Psoas muscle (tissue), 8 donors: ENCODE data around the gene IL17RC. TPM values are rescaled to one million over a fixed set of nuclear protein-coding genes. Genes with fewer than 3 reads are reported as not detected.

Experiments used
- ATAC-seq, 4 donors: fragments of 200-7000 bp; cut with Tn5 transposase; one replicate each; pipeline ENCODE4 v1.9.1; 2020; ENCODE audit warnings: moderate library complexity in 3 of 4, mild to moderate bottlenecking in 2 of 4
- DNase-seq, 2 donors: peaks; one replicate each; pipeline ENCODE4 v3.0.0-alpha.2; 2020
- H3K27ac ChIP-seq: fragments of 200-600 bp; one replicate; pipeline ENCODE4 v1.8.0; 2022
- H3K27me3 ChIP-seq, 3 donors: fragments of 200-600 bp in 1 of 3; one replicate each; pipeline versions ENCODE4 v1.6.1 to v1.8.0; 2013 to 2022; ENCODE audit warnings: low read length in 2 of 3, mild to moderate bottlenecking in 2 of 3, moderate library complexity in 1 of 3; ENCODE audit not compliant: insufficient read depth in 3 of 3
- H3K36me3 ChIP-seq, 2 donors: fragments of 200-600 bp in 1 of 2; one replicate each; pipeline versions ENCODE4 v1.6.1 to v1.8.0; 2013 to 2022; ENCODE audit warnings: low read depth in 1 of 2, mild to moderate bottlenecking in 1 of 2, moderate library complexity in 1 of 2; ENCODE audit not compliant: insufficient read depth in 1 of 2
- H3K4me1 ChIP-seq: fragments of 200-600 bp; one replicate; pipeline ENCODE4 v1.8.0; 2022
- H3K4me3 ChIP-seq: fragments of 200-600 bp; one replicate; pipeline ENCODE4 v1.8.0; 2022; ENCODE audit warnings: mild to moderate bottlenecking
- H3K9me3 ChIP-seq: fragments of 200-600 bp; one replicate; pipeline ENCODE4 v1.8.0; 2022
- CTCF ChIP-seq: fragments of 200-600 bp; IDR thresholded peaks from one replicate; pipeline ENCODE4 v1.8.0; 2022; ENCODE audit warnings: antibody characterized with exemption
- WGBS, 3 donors: extraction: QIAGEN DNeasy Blood & Tissue Kit; methylation state at CpG; one replicate each; pipeline versions ENCODE4 v1.1.6 to v1.1.7; 2013; 5-methylcytosine and 5-hydroxymethylcytosine counted together
- intact Hi-C, 2 donors: fragments of 100-400 bp; cut with DNase I; formaldehyde crosslinking; loops; one replicate each; pipeline versions ENCODE4 v1.11.0 to v1.14.2; 2022
- polyA plus RNA-seq, 3 donors: library from polyadenylated mRNA; stranded (reverse); fragments of 200-250 nt; gene quantifications; one replicate each; pipeline ENCODE4 v1.2.3, GENCODE V29; 2013
- total RNA-seq, 4 donors: library from RNA; stranded (reverse); fragmentation: NEBNext Ultra II Directional in 2 of 4; extraction: Animal tissue kit (Norgen Biotek cat#: 25700) in 2 of 4; gene quantifications; one replicate each; pipeline versions ENCODE4 v1.2.1 to v1.2.4, GENCODE V29; 2021 to 2023
- donor health status: healthy with polysubstance abuse.
- donor health status: DM: no; HTN: no; CAD: no; lungs with moderate emphysema.
- donor health status: Bipolar disorder and iron deficiency.
- donor health status: healthy.
- donor health status: DM: yes; HTN: yes; CAD: no.
- donor health status: DM: no; HTN: no; CAD: no.
- donor health status: DM: no; HTN: no; CAD: no.
- donor health status: DM: yes; HTN: yes; CAD: no.

The IL17RC gene
- total and polyA plus RNA-seq, 7 donors = 10.4 to 27.0 (median 14.9) TPM

- Histone ChIP-seq H3K4me3 (no peak overlapping the region), H3K27ac (no peak overlapping the region), H3K27me3 (no peaks in the 10 kb centered on the region), H3K9me3 (no peaks in the 10 kb centered on the region), H3K4me1 (no peaks in the 10 kb centered on the region), H3K36me3 (peaks cover 13 to 100% of the 10 kb centered on the region in 2 donors)
- WGBS, 3 donors = 92 to 93% (median 92%) methylated on average over 6 of the region's 6 CpGs
- ATAC-seq (no peak), DNase-seq (no peak)
- intact Hi-C loops = no loop called here
- no peak for TF ChIP-seq CTCF
Observed at GRCh38 chr3:9965200-9965875, 48.4 kb downstream of the IL17RC start.

GRCh38 chr3:9966841-9967240 is 49.9 kb downstream of the IL17RC start:
- Histone ChIP-seq H3K36me3 (peaks cover 13 to 100% of the 10 kb centered on the region in 2 donors), H3K9me3 (no peaks in the 10 kb centered on the region), H3K4me3 (no peak overlapping the region), H3K27me3 (no peaks in the 10 kb centered on the region), H3K27ac (no peak overlapping the region), H3K4me1 (peaks cover 10% of the 10 kb centered on the region)
- intact Hi-C loops = no loop called here
- WGBS, 3 donors = 98 to 100% (median 100%) methylated on average over 2 of the region's 2 CpGs
- DNase-seq (no peak), ATAC-seq (no peak)
- TF ChIP-seq CTCF = no peak

GRCh38 chr3:9969632-9970019 is 52.7 kb downstream of the IL17RC start:
- H3K9me3 ChIP-seq = no peaks in the 10 kb centered on the region
- H3K27me3 ChIP-seq = no peaks in the 10 kb centered on the region
- whole genome bisulfite sequencing, 3 donors = 93 to 95% (median 95%) methylated on average over 4 of the region's 4 CpGs
- peaks cover 18 to 99% of the 10 kb centered on the region in 2 donors for H3K36me3 ChIP-seq
- no peak overlapping the region for H3K4me3 ChIP-seq
- peaks cover 10% of the 10 kb centered on the region for H3K4me1 ChIP-seq
- intact Hi-C loops = no loop called here
- peak overlapping the region; percentile 18 for H3K27ac ChIP-seq
- DNase-seq (no peak), ATAC-seq (no peak)
- no peak for TF ChIP-seq CTCF

GRCh38 chr3:9970020-9970652 is 53.2 kb downstream of the IL17RC start:
- intact Hi-C loops = no loop called here
- Histone ChIP-seq H3K4me1 (peaks cover 10% of the 10 kb centered on the region), H3K9me3 (no peaks in the 10 kb centered on the region), H3K4me3 (no peak overlapping the region), H3K27me3 (no peaks in the 10 kb centered on the region), H3K36me3 (peaks cover 18 to 99% of the 10 kb centered on the region in 2 donors), H3K27ac (peak overlapping the region; percentile 53)
- no peak for TF ChIP-seq CTCF
- no peak for ATAC-seq
- 90 to 94% (median 91%) methylated on average over 3 of the region's 3 CpGs for WGBS, 3 donors
- DNase-seq = no peak
